ENCODE measurements around the gene DPP6. TPM values are rescaled to one million over a fixed set of nuclear protein-coding genes. Genes with fewer than 3 reads are reported as not detected.

Gene DPP6
- total and polyA plus RNA-seq, 12 donors, result 0.07 to 2.1 (median 0.16) TPM; not detected in 4

GRCh38 chr7:154579711-154580110 lies 527.5 kb downstream of the DPP6 start:
- ATAC-seq, result no peak
- no peak overlapping the region for H3K27ac ChIP-seq
- H3K36me3 ChIP-seq, result no peaks in the 10 kb centered on the region
- whole genome bisulfite sequencing, 2 donors, result 85 to 90% methylated on average over 9 of the region's 9 CpGs
- no peaks in the 10 kb centered on the region for H3K4me1 ChIP-seq
- intact Hi-C loops (cut with DNase I), result no loop called here
- TF ChIP-seq CTCF (IDR thresholded peaks at IDR 0.05), result no peak
- no peaks in the 10 kb centered on the region for H3K9me3 ChIP-seq
- no peak for DNase-seq
- no peak overlapping the region for H3K4me3 ChIP-seq
- no peaks in the 10 kb centered on the region for H3K27me3 ChIP-seq

GRCh38 chr7:154581251-154581890 lies 529.2 kb downstream of the DPP6 start:
- DNase-seq (no peak), ATAC-seq (no peak)
- no peak overlapping the region for H3K27ac ChIP-seq
- H3K9me3 ChIP-seq, result no peaks in the 10 kb centered on the region
- H3K4me1 ChIP-seq, result no peaks in the 10 kb centered on the region
- H3K27me3 ChIP-seq, result peaks cover 0 to 4% (median 0%) of the 10 kb centered on the region in 7 donors
- no peak for TF ChIP-seq CTCF (IDR thresholded peaks at IDR 0.05)
- no peaks in the 10 kb centered on the region for H3K36me3 ChIP-seq
- intact Hi-C loops (cut with DNase I), result no loop called here
- H3K4me3 ChIP-seq, result no peak overlapping the region
- 77 to 79% methylated on average over 10 of the region's 10 CpGs for WGBS, 2 donors

GRCh38 chr7:154583454-154583853 lies 531.3 kb downstream of the DPP6 start:
- 88 to 91% methylated on average over 15 of the region's 15 CpGs for WGBS, 2 donors
- peaks cover 0 to 8% (median 0%) of the 10 kb centered on the region in 7 donors for H3K27me3 ChIP-seq

More at GRCh38 chr7:154583454-154583853, 531.3 kb downstream of the DPP6 start:
- Histone ChIP-seq H3K4me3 (no peak overlapping the region), H3K36me3 (no peaks in the 10 kb centered on the region), H3K9me3 (no peaks in the 10 kb centered on the region), H3K27ac (no peak overlapping the region), H3K4me1 (no peaks in the 10 kb centered on the region)
- intact Hi-C loops (cut with DNase I), result no loop called here
- DNase-seq (no peak), ATAC-seq (no peak)
- TF ChIP-seq CTCF (IDR thresholded peaks at IDR 0.05), result no peak
